HPDE6-E6E7 (cell line): Measurements from ENCODE around the gene RNF19B.

Source experiments
- DNase-seq: peaks from one replicate; pipeline ENCODE4 v3.0.0; 2011; ENCODE audit warnings: missing footprints; ENCODE audit errors: extremely low spot score

RNF19B gene

DNA sequence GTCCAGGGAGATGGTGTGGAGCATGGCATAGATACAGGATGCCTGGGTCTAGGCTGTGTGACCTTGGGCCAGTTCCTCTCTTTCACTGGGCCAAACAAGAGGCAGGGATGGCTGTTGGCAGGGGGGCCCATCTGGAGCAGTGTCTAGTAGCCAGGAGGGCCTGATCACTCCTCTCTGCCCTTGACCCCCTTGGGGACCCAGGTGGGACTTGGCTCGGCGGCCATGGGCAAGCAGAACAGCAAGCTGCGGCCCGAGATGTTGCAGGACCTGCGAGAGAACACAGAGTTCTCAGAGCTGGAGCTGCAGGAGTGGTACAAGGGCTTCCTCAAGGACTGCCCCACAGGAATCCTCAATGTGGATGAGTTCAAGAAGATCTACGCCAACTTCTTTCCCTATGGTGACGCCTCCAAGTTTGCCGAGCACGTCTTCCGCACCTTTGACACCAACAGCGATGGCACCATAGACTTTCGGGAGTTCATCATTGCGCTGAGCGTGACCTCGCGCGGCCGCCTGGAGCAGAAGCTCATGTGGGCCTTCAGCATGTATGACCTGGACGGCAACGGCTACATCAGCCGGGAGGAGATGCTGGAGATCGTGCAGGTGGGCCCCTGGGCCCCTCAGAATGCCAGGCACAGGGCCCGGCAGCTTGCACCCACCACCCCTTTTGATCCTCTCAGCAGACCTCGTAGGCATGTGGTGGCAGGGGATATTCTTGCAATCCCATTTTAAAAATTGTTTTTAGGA lies 75.8 kb downstream of the RNF19B start:
- no peak for DNase-seq

DNA sequence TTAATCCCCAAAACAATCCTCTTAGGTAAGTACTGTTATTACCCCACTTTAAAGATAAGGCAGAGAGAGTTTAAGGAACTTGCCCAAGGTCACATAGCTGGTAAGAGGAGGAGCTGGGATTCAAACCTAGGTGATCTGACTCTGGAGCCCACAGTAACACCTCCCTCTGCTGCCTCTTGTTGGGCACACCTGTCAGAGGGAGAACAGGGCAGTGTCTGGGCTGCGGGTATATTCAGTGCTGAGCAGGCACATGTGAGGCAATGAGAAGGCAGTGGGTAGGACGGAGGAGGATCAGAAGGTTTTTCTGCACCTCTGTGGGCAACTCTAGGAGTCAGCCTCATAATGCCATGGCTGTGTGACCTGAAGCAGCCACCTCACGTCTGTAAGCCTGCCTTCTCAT lies 76.5 kb downstream of the RNF19B start:
- DNase-seq, result no peak

DNA sequence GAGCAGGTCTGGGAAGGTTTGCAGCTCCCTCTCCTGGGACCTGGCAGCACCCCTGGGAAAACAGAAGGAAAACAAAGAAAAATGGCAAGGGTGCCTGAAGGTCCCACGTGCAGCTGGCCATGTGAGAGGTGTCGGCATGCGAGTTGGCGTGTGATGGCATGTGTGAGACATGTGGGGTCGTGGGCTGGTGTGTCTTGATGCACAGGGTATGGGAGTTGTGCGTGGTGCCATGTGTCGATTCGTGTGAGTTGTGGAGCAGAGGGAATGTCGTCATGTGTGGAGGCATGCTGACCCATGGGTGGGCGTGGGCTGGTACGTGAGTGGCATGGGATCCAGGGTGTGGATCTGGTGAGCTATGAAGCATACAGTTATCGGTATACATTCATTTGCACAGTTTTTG lies 77.0 kb downstream of the RNF19B start:
- DNase-seq, result no peak

DNA sequence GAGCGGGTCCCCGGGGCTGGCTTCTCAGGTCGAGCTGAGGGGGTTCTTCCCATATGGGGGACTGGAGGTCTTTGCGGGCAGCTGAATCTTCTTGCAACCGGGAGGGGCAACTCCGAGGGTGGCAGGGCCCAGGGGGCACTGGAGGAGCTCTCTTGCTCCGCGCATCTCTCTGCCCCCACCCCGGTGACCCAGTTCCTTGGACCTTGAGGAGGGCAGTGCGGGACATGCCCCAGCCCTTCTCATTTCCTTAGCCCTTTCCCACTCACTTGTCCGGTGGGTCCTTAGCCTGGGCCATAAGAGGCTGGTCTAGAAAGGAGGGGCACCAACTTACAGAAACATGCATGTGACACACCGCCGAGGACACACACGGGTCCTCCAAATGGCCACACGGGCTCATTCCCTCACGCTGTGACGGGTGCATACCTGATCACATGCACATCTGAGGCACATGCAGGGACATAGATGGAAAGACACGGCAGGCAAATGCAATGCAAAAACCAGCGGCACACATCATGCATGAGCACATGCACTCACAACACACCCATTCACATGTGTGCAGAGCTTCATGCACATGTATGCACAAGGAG lies 77.7 kb downstream of the RNF19B start:
- no peak for DNase-seq
